B cell (primary cell): Measurements from ENCODE around the gene NAMPT. TPM values are rescaled to one million over a fixed set of nuclear protein-coding genes. Genes with fewer than 3 reads are reported as not detected.

Source experiments
- ATAC-seq: fragments of 200-7000 bp; cut with Tn5 transposase; one replicate; pipeline ENCODE4 v1.10.0; 2021; ENCODE audit warnings: low read depth, mild to moderate bottlenecking, moderate number of reproducible peaks, moderate library complexity
- CTCF ChIA-PET: fragments of 350-600 bp; sonication (Branson Sonifier 250); formaldehyde crosslinking; loops from one replicate; lab custom pipeline; 2021; ENCODE audit warnings: antibody characterized with exemption, inconsistent platforms; lab: Charles Lee
- POLR2A ChIA-PET: fragments of 350-600 bp; sonication (Branson Sonifier 250); formaldehyde crosslinking; loops from one replicate; lab custom pipeline; 2021; ENCODE audit warnings: antibody characterized with exemption; lab: Charles Lee
- DNase-seq: peaks from one replicate; pipeline ENCODE4 v3.0.0; 2013
- H2AFZ ChIP-seq: 2 replicates; pipeline ENCODE4 v1.6.1; 2012; ENCODE audit warnings: mild to moderate bottlenecking, low read depth, low read length; ENCODE audit not compliant: insufficient read depth, poor library complexity, severe bottlenecking
- H3K27ac ChIP-seq, 2 donors: 1 replicate in 1 of 2; 2 replicates in 1 of 2; pipeline ENCODE4 v1.5.1; 2012 to 2013; ENCODE audit warnings: low read length in 2 of 2, mild to moderate bottlenecking in 2 of 2, moderate library complexity in 1 of 2
- H3K27me3 ChIP-seq, 4 experiments: fragments of 200-600 bp in 1 of 4; sonication (generic) in 1 of 4; replicated peaks in 1 of 4; 1 replicate in 2 of 4; 2 replicates in 2 of 4; pipeline versions ENCODE4 v1.6.1 to v1.7.0; 2013 to 2016; ENCODE audit warnings: low read length in 3 of 4, mild to moderate bottlenecking in 2 of 4, mixed read lengths in 1 of 4, moderate library complexity in 1 of 4; ENCODE audit not compliant: insufficient read depth in 4 of 4, control insufficient read depth in 3 of 4; ENCODE audit errors: control extremely low read depth in 1 of 4
- H3K36me3 ChIP-seq, 2 experiments: replicated peaks in 1 of 2; 1 replicate in 1 of 2; 2 replicates in 1 of 2; pipeline versions ENCODE4 v1.6.1 to v1.7.1; 2013; ENCODE audit warnings: low read length in 1 of 2; ENCODE audit not compliant: insufficient read depth in 2 of 2, control insufficient read depth in 1 of 2; ENCODE audit errors: control extremely low read depth in 1 of 2, extremely low read depth in 1 of 2
- H3K4me1 ChIP-seq, 2 donors: fragments of 200-600 bp in 1 of 2; sonication (generic) in 1 of 2; 1 replicate in 1 of 2; 2 replicates in 1 of 2; pipeline versions ENCODE4 v1.5.1 to v1.6.1; 2013 to 2017; ENCODE audit warnings: low read length in 2 of 2; ENCODE audit not compliant: control insufficient read depth in 2 of 2, insufficient read depth in 2 of 2
- H3K4me2 ChIP-seq: replicated peaks from 2 replicates; pipeline ENCODE3; 2012; ENCODE audit warnings: mild to moderate bottlenecking, low read depth, low read length; ENCODE audit not compliant: poor library complexity, severe bottlenecking
- H3K4me3 ChIP-seq, 5 experiments: fragments of 200-600 bp in 1 of 5; sonication (generic) in 1 of 5; 1 replicate in 3 of 5; 2 replicates in 2 of 5; pipeline versions ENCODE4 v1.5.1 to v1.7.0; 2011 to 2016; ENCODE audit warnings: low read length in 4 of 5, mild to moderate bottlenecking in 4 of 5, low read depth in 2 of 5, control low read depth in 1 of 5, moderate library complexity in 1 of 5; ENCODE audit not compliant: insufficient read depth in 1 of 5; ENCODE audit errors: control extremely low read depth in 1 of 5, extremely low read depth in 1 of 5
- H3K79me2 ChIP-seq: fragments of 200-600 bp; sonication (generic); one replicate; pipeline ENCODE4 v1.6.0; 2016; ENCODE audit warnings: low read length; ENCODE audit not compliant: control insufficient read depth, insufficient read depth
- H3K9ac ChIP-seq: fragments of 200-600 bp; sonication (generic); 2 replicates; pipeline ENCODE4 v1.6.1; 2017; ENCODE audit warnings: mild to moderate bottlenecking, low read length, moderate library complexity
- H3K9me3 ChIP-seq, 3 donors: one replicate each; pipeline versions ENCODE4 v1.6.1 to v1.7.1; 2013; ENCODE audit warnings: low read length in 2 of 3; ENCODE audit not compliant: control insufficient read depth in 2 of 3, insufficient read depth in 1 of 3; ENCODE audit errors: control extremely low read depth in 1 of 3
- H4K20me1 ChIP-seq: 2 replicates; pipeline ENCODE4 v1.6.0; 2012; ENCODE audit warnings: mild to moderate bottlenecking, low read length; ENCODE audit not compliant: insufficient read depth, control insufficient read depth, poor library complexity, severe bottlenecking
- H3K27ac Mint-ChIP-seq: one replicate; pipeline ENCODE4 v1.8.0; 2021; ENCODE audit warnings: mixed read lengths
- H3K27me3 Mint-ChIP-seq: one replicate; pipeline ENCODE4 v1.8.0; 2021; ENCODE audit warnings: mixed read lengths
- H3K4me1 Mint-ChIP-seq: one replicate; pipeline ENCODE4 v1.8.0; 2021; ENCODE audit warnings: mixed read lengths
- H3K4me3 Mint-ChIP-seq: one replicate; pipeline ENCODE4 v1.8.0; 2021; ENCODE audit warnings: mixed read lengths
- H3K9me3 Mint-ChIP-seq: one replicate; pipeline ENCODE4 v1.8.0; 2022; ENCODE audit warnings: mixed read lengths; ENCODE audit not compliant: insufficient read depth
- CTCF ChIP-seq: fragments of 200-600 bp; IDR thresholded peaks from one replicate; pipeline ENCODE4 v1.8.0; 2022; ENCODE audit warnings: antibody characterized with exemption, mild to moderate bottlenecking
- EZH2 ChIP-seq: IDR thresholded peaks from 2 replicates; pipeline ENCODE4 v1.6.1; 2012; ENCODE audit warnings: borderline replicate concordance, low read depth, mild to moderate bottlenecking, moderate library complexity, low read length; ENCODE audit not compliant: insufficient read depth, poor library complexity, severe bottlenecking
- WGBS: methylation state at CpG from one replicate; pipeline ENCODE4 v1.1.5; 2013; ENCODE audit warnings: missing lambda C conversion rate; ENCODE audit not compliant: insufficient coverage; 5-methylcytosine and 5-hydroxymethylcytosine counted together
- intact Hi-C: fragments of 100-400 bp; cut with micrococcal nuclease; formaldehyde crosslinking; loops from one replicate; pipeline ENCODE4 v1.10.0; 2022
- polyA plus RNA-seq: library from polyadenylated mRNA; depleted of rRNA; stranded (reverse); fragments of >200 nt; gene quantifications from 2 replicates; pipeline ENCODE4 v1.2.3, GENCODE V29; 2012
- total RNA-seq, 2 donors: library from RNA; stranded (reverse); fragments of 120-200 nt in 1 of 2; gene quantifications; 1 replicate in 1 of 2; 2 replicates in 1 of 2; pipeline versions ENCODE4 v1.2.3 to v1.2.4, GENCODE V29; 2013 to 2022

NAMPT gene
- total and polyA plus RNA-seq, 2 donors (not counting 1 experiment from before 2014, with no cell fraction given), result 11.6 to 48.8 TPM

DNA sequence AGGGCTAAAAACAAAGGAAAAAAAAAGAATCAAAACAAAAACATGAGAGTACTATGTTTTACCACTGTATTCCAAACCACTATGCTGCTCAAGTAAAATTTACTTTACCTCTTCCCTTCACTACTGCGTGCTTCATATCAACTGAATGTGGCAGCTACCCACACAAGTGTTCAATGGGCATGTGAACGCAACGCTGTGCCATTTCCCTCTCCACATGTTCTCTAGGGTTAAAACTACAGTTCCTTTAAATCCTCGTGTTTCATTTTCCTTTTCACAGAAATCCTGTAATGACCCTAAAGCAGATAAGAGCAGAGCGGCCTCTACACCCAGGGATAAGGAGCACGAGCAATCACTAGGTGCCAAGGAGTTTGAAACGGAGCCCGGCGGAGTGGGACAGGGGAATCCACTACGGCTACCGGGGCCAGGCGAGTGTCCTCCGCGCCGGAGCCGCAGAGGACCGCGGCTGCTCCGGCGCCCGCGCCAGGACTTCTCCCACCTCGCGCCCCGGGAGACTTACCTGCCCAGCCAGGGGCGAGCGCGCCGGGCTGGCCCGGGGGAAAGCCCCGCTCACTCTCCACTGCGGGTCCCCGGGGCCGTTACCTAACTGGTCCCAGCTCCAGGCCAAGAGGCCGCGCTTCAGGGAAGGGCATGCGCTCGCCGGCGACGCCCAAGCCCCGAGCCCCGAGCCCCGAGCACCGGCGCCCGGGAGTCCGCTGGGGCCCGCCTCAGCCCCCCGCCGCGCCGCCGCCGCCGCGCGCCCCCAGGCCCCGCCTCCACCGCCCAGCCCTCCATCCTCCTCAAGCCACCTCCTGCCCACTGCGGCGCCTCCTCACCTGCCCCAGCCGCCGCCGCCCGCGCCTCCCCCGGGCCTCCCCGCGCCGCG, 711 bp downstream of the NAMPT start:
- H3K9ac ChIP-seq, result peak overlapping the region; percentile 70
- peaks cover 33% of the 10 kb centered on the region for H4K20me1 ChIP-seq
- WGBS, result under 1% methylated on average over 62 of the region's 72 CpGs
- peak overlapping the region; percentile 97 for H3K4me3 Mint-ChIP-seq
- H2AFZ ChIP-seq, result peak overlapping the region; percentile 1
- peak overlapping the region; percentile 79 for H3K4me2 ChIP-seq
- peaks cover 43% of the 10 kb centered on the region for H3K79me2 ChIP-seq
- TF ChIP-seq EZH2 (no peak), CTCF (no peak)
- no peaks in the 10 kb centered on the region for H3K9me3 ChIP-seq
- peak; percentile 34 for ATAC-seq
- peak overlapping the region; percentile 78 to 85 for H3K27ac ChIP-seq
- H3K27me3 Mint-ChIP-seq, result no peaks in the 10 kb centered on the region
- H3K27me3 ChIP-seq, result no peaks in the 10 kb centered on the region
- peaks cover 41% of the 10 kb centered on the region for H3K4me1 Mint-ChIP-seq
- CTCF ChIA-PET, result interaction anchor here (1.5 kb wide), 1 partner anchor 107 kb away, joined by 5 read pairs; no protein-coding TSS in a partner anchor
- H3K27ac Mint-ChIP-seq, result peak overlapping the region; percentile 98
- peaks cover 0 to 2% of the 10 kb centered on the region in 2 experiments for H3K36me3 ChIP-seq
- POLR2A ChIA-PET, result interaction anchor here (0.6 to 2.2 kb wide), 5 partner anchors 200 to 1459 kb away, joined by 3 to 24 read pairs (median 5); partner anchors contain the start of genes CBLL1 and HBP1
- H3K9me3 Mint-ChIP-seq, result no peaks in the 10 kb centered on the region
- peak overlapping the region; percentile 76 to 94 (median 79) for H3K4me3 ChIP-seq
- peak; percentile 67 for DNase-seq
- intact Hi-C loops, result loop anchor here (1.0 to 5.0 kb wide), 5 partner anchors 107 to 377 kb away; partner anchors contain the start of genes CCDC71L and SYPL1
- peaks cover 10 to 20% of the 10 kb centered on the region in 2 donors for H3K4me1 ChIP-seq

- no peak for DNase-seq
- Histone ChIP-seq H3K9ac (peak overlapping the region; percentile 70), H3K4me1 (peaks cover 10 to 20% of the 10 kb centered on the region in 2 donors), H3K4me3 (peak overlapping the region in 4 of 5 experiments; percentile 76 to 94 (median 82)), H3K9me3 (no peaks in the 10 kb centered on the region), H3K79me2 (peaks cover 47% of the 10 kb centered on the region), H3K4me2 (peak overlapping the region; percentile 79), H3K27me3 (no peaks in the 10 kb centered on the region), H2AFZ (no peak overlapping the region), H3K27ac (no peak overlapping the region), H4K20me1 (peaks cover 37% of the 10 kb centered on the region), H3K36me3 (peaks cover 0 to 2% of the 10 kb centered on the region in 2 experiments)
- ATAC-seq, result no peak
- Mint-ChIP-seq H3K27ac (peak overlapping the region; percentile 87), H3K9me3 (no peaks in the 10 kb centered on the region), H3K27me3 (no peaks in the 10 kb centered on the region), H3K4me3 (peak overlapping the region; percentile 95), H3K4me1 (peaks cover 43% of the 10 kb centered on the region)
- intact Hi-C loops, result loop anchor here (5.0 kb wide), 2 partner anchors 106 to 319 kb away; no protein-coding TSS in a partner anchor
- 50% methylated on average over 2 of the region's 5 CpGs for WGBS
- ChIA-PET POLR2A (no interaction called here), CTCF (no interaction called here)
- TF ChIP-seq CTCF (no peak), EZH2 (no peak)
Observed at GRCh38 chr7:106283501-106283830, 1.3 kb downstream of the NAMPT start.
